ENCODE results near the gene CTSV. TPM values are rescaled to one million over a fixed set of nuclear protein-coding genes. Genes with fewer than 3 reads are reported as not detected.
"Not testable (repeated sequence)": the region's sequence is repeated elsewhere in the genome, so short reads cannot be mapped to it uniquely, and the experiment has no call there.

CTSV gene
- total RNA-seq (2021; ENCODE audit: unreplicated experiment) (27.1 TPM), Bru-seq, nascent RNA (percentile 56 among the genes with signal in this experiment), BruChase-seq, experiment 1, labeled RNA remaining after a 2-hour chase (percentile 55 among the genes with signal in this experiment), BruChase-seq, experiment 2, labeled RNA remaining after a 6-hour chase (percentile 67 among the genes with signal in this experiment)
- 10.4 TPM for polyA plus RNA-seq (2012; ENCODE audit: insufficient read length)
- long read RNA-seq, transcript CTSV-201 (8 exons, 1,546 nt): major isoform, 30 of 41 reads
- long read RNA-seq, partial matches to known transcripts: 7 of 41 reads
- long read RNA-seq, other reads (novel, unspliced or antisense): 4 of 41 reads

DNA sequence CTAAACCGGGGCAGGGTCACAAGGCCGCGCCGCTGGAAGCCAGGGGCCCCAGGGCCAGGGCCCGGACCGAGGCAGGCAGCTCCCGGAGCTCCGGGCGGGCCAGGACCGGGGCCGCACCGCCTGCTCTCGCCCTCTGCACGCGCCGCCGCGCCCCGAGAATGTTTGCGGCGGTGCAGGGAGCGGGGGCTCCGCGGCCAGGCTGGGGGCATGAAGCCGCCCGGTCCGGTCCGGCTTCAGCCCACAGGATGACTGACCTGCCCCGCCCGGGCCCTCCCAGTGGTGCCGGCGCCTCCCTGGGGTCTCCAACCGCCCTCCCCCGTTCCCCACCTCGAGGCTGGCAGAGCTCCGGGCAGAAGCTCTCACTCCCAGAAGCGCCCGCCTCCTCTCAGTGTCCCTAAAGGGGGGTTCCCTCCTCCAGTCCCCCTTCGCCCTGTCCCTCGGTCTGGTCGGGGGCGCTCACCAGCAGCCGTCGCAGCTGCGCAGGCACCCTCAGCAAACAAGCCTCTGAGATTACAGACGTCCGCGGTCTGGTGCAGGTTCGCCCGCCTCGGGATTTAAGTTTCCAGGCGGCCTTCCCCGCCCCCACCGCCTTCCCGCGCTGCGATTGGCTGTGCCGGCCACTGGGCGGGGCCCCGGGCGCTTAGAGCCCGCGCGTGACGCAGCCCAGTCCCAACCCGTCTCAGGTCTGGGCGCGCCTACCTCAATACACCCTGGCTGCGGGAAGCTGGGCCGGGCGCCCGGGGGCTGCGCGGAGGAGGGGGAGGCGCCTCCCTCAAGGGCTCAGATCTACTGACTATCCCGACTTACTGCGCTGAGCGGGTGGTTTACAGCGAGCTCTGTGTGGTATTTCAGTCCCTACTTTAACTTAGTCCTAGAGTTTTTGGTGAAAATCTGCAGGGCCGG, at the start of gene CTSV:
CTSV (minus strand) TSS at position 532 of the 903 bp plus-strand sequence. CDS start 1,099 bp downstream, outside the sequence.
- in situ Hi-C loops (cut with HindIII; ENCODE audit: low pct_unique_long_range_greater_than_20kb, low sequenced_read_pairs) (no loop called here), intact Hi-C loops (cut with micrococcal nuclease; ENCODE audit: unreplicated experiment) (no loop called here)
- POLR2A ChIA-PET: no interaction called here
- Histone ChIP-seq H3K4me1 (ENCODE audit: control insufficient read depth, insufficient read depth, low read length) (peaks cover 7% of the 10 kb centered on the region), H3K4me3 (ENCODE audit: low read depth in 2 of 2, low read length in 2 of 2) (peak within 1 kb of the TSS; percentile 63 to 82), H3K27ac (ENCODE audit: low read length) (peak within 1 kb of the TSS; percentile 75), H3K9me3 (ENCODE audit: control insufficient read depth, insufficient read depth, low read depth, low read length) (no peaks in the 10 kb centered on the region), H3K27me3 (ENCODE audit: control insufficient read depth, insufficient read depth, low read length) (no peaks in the 10 kb centered on the region), H3K36me3 (ENCODE audit: control insufficient read depth, insufficient read depth, low read length) (no peaks in the 10 kb centered on the region; the same call in 1 of the 2 replicates)
- TF ChIP-seq POLR2AphosphoS5 (IDR thresholded peaks at IDR 0.05; ENCODE audit: low read depth, low read length): peak; percentile 40
- TF ChIP-seq, protein P1, sequence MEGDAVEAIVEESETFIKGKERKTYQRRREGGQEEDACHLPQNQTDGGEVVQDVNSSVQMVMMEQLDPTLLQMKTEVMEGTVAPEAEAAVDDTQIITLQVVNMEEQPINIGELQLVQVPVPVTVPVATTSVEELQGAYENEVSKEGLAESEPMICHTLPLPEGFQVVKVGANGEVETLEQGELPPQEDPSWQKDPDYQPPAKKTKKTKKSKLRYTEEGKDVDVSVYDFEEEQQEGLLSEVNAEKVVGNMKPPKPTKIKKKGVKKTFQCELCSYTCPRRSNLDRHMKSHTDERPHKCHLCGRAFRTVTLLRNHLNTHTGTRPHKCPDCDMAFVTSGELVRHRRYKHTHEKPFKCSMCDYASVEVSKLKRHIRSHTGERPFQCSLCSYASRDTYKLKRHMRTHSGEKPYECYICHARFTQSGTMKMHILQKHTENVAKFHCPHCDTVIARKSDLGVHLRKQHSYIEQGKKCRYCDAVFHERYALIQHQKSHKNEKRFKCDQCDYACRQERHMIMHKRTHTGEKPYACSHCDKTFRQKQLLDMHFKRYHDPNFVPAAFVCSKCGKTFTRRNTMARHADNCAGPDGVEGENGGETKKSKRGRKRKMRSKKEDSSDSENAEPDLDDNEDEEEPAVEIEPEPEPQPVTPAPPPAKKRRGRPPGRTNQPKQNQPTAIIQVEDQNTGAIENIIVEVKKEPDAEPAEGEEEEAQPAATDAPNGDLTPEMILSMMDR (IDR thresholded peaks at IDR 0.05): no peak
- TF ChIP-seq SIN3A (IDR thresholded peaks at IDR 0.05; ENCODE audit: borderline replicate concordance, insufficient read depth, low read depth, low read length): 0 out of 2 replicates have a peak, but pooled peaks have one; percentile 75
- no peak; the same call in 1 of the 2 replicates for TF ChIP-seq TCF7L2 (IDR thresholded peaks at IDR 0.05; ENCODE audit: low read depth, low read length)
- CTCF ChIA-PET: no interaction called here
- DNase-seq (ENCODE audit: low read depth, low spot score): peak; percentile 32
- ATAC-seq: peak; percentile 99
- no TSS peak for BruUV-seq (replicated peaks)

DNA sequence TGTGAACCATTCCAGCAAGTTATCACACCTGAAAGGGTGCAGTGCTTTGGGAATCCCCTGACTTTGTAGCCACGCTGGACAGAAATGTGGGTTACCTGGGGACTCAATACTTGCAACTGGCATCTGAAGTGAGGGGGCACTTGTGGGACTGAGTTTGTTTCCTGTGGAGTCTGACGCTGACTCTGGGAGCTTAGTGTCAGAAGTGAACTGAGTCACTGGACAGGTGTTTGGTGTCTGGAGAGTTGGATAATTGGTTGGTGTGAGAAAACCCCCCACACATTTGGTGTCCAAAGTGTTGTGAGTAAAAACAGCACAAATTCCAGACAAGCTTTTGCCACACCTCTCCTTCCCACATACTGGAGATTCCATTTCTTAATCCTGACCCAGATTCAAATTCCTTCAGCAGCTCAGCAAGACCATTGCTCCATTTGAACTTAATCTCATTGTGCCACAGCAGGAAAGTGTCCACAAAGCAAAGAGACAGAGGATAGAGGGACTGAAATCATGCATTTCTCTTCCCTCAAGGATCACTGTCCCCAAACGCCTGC, 48.8 kb upstream of the CTSV start:
- intact Hi-C loops (cut with micrococcal nuclease; ENCODE audit: unreplicated experiment); H3K4me3 ChIP-seq (ENCODE audit: low read depth in 2 of 2, low read length in 2 of 2); CTCF ChIA-PET; H3K27ac ChIP-seq (ENCODE audit: low read length); DNase-seq (ENCODE audit: low read depth, low spot score); POLR2A ChIA-PET; BruUV-seq (replicated peaks); H3K4me1 ChIP-seq (ENCODE audit: control insufficient read depth, insufficient read depth, low read length); H3K9me3 ChIP-seq (ENCODE audit: control insufficient read depth, insufficient read depth, low read depth, low read length); H3K36me3 ChIP-seq (ENCODE audit: control insufficient read depth, insufficient read depth, low read length); H3K27me3 ChIP-seq (ENCODE audit: control insufficient read depth, insufficient read depth, low read length); ATAC-seq; in situ Hi-C loops (cut with HindIII; ENCODE audit: low pct_unique_long_range_greater_than_20kb, low sequenced_read_pairs): not testable (repeated sequence)

DNA sequence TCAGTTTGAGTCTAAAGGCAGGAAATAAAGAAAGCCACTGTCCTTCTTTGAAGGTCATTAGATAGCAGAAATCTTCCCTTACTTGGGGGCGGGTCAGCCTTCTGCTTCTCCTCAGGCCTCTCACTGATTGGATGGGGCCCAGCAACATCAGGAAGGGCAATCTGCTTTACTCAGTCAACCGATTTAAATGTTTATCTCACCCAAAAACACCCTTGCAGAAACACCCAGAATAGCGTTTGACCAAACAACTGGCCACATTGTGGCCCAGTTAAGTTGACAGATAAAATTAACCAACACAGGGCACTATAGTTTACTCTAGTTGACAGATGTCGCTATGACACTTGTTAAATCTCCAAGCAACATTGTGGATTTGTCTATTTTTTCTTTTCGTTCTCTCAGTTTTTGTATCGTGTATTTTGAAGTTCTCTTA, 45.6 kb upstream of the CTSV start:
- ATAC-seq; BruUV-seq (replicated peaks): not testable (repeated sequence)

More for the DNA sequence above, 45.6 kb upstream of the CTSV start:
- H3K4me3 ChIP-seq (ENCODE audit: low read depth in 2 of 2, low read length in 2 of 2); in situ Hi-C loops (cut with HindIII; ENCODE audit: low pct_unique_long_range_greater_than_20kb, low sequenced_read_pairs); H3K9me3 ChIP-seq (ENCODE audit: control insufficient read depth, insufficient read depth, low read depth, low read length); CTCF ChIA-PET; intact Hi-C loops (cut with micrococcal nuclease; ENCODE audit: unreplicated experiment); POLR2A ChIA-PET; H3K27me3 ChIP-seq (ENCODE audit: control insufficient read depth, insufficient read depth, low read length); H3K27ac ChIP-seq (ENCODE audit: low read length); H3K4me1 ChIP-seq (ENCODE audit: control insufficient read depth, insufficient read depth, low read length); DNase-seq (ENCODE audit: low read depth, low spot score); H3K36me3 ChIP-seq (ENCODE audit: control insufficient read depth, insufficient read depth, low read length): not testable (repeated sequence)

Measured in Panc1 (cell line).